HUDEP-2 (cell line): ENCODE measurements around the gene S1PR4.
"Not testable (repeated sequence)": the region's sequence is repeated elsewhere in the genome, so short reads cannot be mapped to it uniquely, and the experiment has no call there.

Experiments
- DNase-seq, 76 experiments: peaks; one replicate each; lab custom pipeline; 2025; ENCODE audit not compliant: unreplicated experiment in 76 of 76; lab: John Stamatoyannopoulos, UW

S1PR4 gene

GRCh38 chr19:3210347-3211017 lies 31.9 kb downstream of the S1PR4 start:
- peak in 65 of 76 experiments; percentile 19 to 87 (median 68) for DNase-seq

- no peak for DNase-seq
These were observed 32.6 kb downstream of the S1PR4 start for GRCh38 chr19:3211191-3211590.

- DNase-seq, result no peak
These were observed 34.6 kb downstream of the S1PR4 start for GRCh38 chr19:3213159-3213558.

- DNase-seq, result no peak
These were observed 38.3 kb downstream of the S1PR4 start for GRCh38 chr19:3216874-3217273.

- DNase-seq, result no peak
These were observed 42.0 kb downstream of the S1PR4 start for GRCh38 chr19:3220576-3220975.

- DNase-seq, result not testable (repeated sequence)
These were observed 43.0 kb downstream of the S1PR4 start for GRCh38 chr19:3221576-3221975.

GRCh38 chr19:3222709-3223108 lies 44.1 kb downstream of the S1PR4 start:
- no peak for DNase-seq

GRCh38 chr19:3224346-3225168 lies 46.0 kb downstream of the S1PR4 start, which contains the start of gene CELF5:
TSS of gene CELF5 (plus strand) at chr19:3224661. CDS start at chr19:3224740, 79 bp downstream.
- DNase-seq, result peak in 46 of 76 experiments; percentile 8 to 70 (median 38)

- DNase-seq, result no peak
These were observed 46.6 kb downstream of the S1PR4 start for GRCh38 chr19:3225169-3225485.

GRCh38 chr19:3225677-3226093 lies 47.1 kb downstream of the S1PR4 start:
- DNase-seq, result no peak

GRCh38 chr19:3227054-3227626 lies 48.6 kb downstream of the S1PR4 start:
- no peak for DNase-seq

- DNase-seq, result no peak
These were observed 50.8 kb downstream of the S1PR4 start for GRCh38 chr19:3229346-3229743.
